KMS-11 (cell line): Measurements from ENCODE around the gene GPR142.

Experiments used
- H2AFZ ChIP-seq: fragments of 200-600 bp; sonication (generic); 2 replicates; pipeline ENCODE4 v1.6.1; 2016; ENCODE audit warnings: antibody characterized with exemption, mixed run types, low read depth
- H3K27ac ChIP-seq: fragments of 200-600 bp; sonication (generic); 2 replicates; pipeline ENCODE4 v1.6.1; 2016; ENCODE audit warnings: mild to moderate bottlenecking, mixed run types
- H3K27me3 ChIP-seq: fragments of 200-600 bp; sonication (generic); 2 replicates; pipeline ENCODE4 v1.6.1; 2017; ENCODE audit warnings: mild to moderate bottlenecking, low read depth, mixed run types, moderate library complexity; ENCODE audit not compliant: insufficient read depth
- H3K36me3 ChIP-seq: fragments of 200-600 bp; sonication (generic); 2 replicates; pipeline ENCODE4 v1.6.1; 2017; ENCODE audit warnings: mild to moderate bottlenecking, mixed run types; ENCODE audit not compliant: insufficient read depth
- H3K4me1 ChIP-seq: fragments of 200-600 bp; sonication (generic); 2 replicates; pipeline ENCODE4 v1.6.1; 2016; ENCODE audit warnings: mild to moderate bottlenecking, low read depth, mixed run types; ENCODE audit not compliant: poor library complexity, severe bottlenecking
- H3K4me2 ChIP-seq: fragments of 200-600 bp; sonication (generic); 2 replicates; pipeline ENCODE4 v1.7.0; 2016; ENCODE audit warnings: mild to moderate bottlenecking, mixed run types
- H3K4me3 ChIP-seq: fragments of 200-600 bp; sonication (generic); IDR thresholded peaks from 2 replicates; pipeline ENCODE4 v1.6.1; 2017; ENCODE audit warnings: low read depth, low read length, mixed read lengths; ENCODE audit not compliant: insufficient read depth
- H3K79me2 ChIP-seq: fragments of 200-600 bp; sonication (generic); 2 replicates; pipeline ENCODE4 v1.6.1; 2016; ENCODE audit warnings: low read depth, mixed run types; ENCODE audit not compliant: insufficient read depth
- H3K9ac ChIP-seq: fragments of 200-600 bp; sonication (generic); 2 replicates; pipeline ENCODE4 v1.6.1; 2016; ENCODE audit warnings: mild to moderate bottlenecking, mixed run types
- H4K20me1 ChIP-seq: fragments of 200-600 bp; sonication (generic); 2 replicates; pipeline ENCODE4 v1.6.1; 2016; ENCODE audit warnings: mild to moderate bottlenecking, mixed run types; ENCODE audit not compliant: insufficient read depth
- TF ChIP-seq, protein P1 (sequence below): fragments of 200-600 bp; sonication (generic); conservative IDR thresholded peaks from 2 replicates; pipeline ENCODE4 v1.6.1; 2017; ENCODE audit warnings: low read depth, mild to moderate bottlenecking, antibody characterized with exemption, low read length, moderate library complexity, mixed read lengths

GPR142 gene

DNA sequence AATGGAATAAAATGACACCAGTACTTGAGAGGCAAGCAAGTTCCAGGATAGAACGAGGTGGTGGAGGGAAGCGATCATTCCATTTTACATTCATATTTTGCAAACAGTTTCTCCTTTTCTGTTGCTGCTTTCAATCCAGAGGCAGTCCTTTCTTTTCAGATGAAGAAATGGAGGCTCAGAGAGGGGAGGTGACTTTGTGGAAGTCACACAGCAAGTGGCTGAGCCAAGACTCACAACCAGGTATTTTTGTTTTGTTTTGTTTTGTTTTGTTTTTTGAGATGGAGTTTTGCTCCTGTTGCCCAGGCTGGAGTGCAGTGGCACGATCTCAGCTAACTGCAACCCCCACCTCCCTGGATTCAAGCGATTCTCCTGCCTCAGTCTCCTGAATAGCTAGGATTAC lies 29.3 kb downstream of the GPR142 start:
- H2AFZ ChIP-seq, result no peak overlapping the region
- H3K4me2 ChIP-seq, result no peak overlapping the region
- H3K27ac ChIP-seq, result no peak overlapping the region
- no peaks in the 10 kb centered on the region for H3K4me1 ChIP-seq
- H3K9ac ChIP-seq, result no peak overlapping the region
- no peaks in the 10 kb centered on the region for H4K20me1 ChIP-seq
- no peaks in the 10 kb centered on the region for H3K36me3 ChIP-seq
- no peak overlapping the region for H3K4me3 ChIP-seq
- H3K27me3 ChIP-seq, result peaks cover 45% of the 10 kb centered on the region
- no peaks in the 10 kb centered on the region for H3K79me2 ChIP-seq
- TF ChIP-seq, protein P1, sequence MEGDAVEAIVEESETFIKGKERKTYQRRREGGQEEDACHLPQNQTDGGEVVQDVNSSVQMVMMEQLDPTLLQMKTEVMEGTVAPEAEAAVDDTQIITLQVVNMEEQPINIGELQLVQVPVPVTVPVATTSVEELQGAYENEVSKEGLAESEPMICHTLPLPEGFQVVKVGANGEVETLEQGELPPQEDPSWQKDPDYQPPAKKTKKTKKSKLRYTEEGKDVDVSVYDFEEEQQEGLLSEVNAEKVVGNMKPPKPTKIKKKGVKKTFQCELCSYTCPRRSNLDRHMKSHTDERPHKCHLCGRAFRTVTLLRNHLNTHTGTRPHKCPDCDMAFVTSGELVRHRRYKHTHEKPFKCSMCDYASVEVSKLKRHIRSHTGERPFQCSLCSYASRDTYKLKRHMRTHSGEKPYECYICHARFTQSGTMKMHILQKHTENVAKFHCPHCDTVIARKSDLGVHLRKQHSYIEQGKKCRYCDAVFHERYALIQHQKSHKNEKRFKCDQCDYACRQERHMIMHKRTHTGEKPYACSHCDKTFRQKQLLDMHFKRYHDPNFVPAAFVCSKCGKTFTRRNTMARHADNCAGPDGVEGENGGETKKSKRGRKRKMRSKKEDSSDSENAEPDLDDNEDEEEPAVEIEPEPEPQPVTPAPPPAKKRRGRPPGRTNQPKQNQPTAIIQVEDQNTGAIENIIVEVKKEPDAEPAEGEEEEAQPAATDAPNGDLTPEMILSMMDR, result no peak

DNA sequence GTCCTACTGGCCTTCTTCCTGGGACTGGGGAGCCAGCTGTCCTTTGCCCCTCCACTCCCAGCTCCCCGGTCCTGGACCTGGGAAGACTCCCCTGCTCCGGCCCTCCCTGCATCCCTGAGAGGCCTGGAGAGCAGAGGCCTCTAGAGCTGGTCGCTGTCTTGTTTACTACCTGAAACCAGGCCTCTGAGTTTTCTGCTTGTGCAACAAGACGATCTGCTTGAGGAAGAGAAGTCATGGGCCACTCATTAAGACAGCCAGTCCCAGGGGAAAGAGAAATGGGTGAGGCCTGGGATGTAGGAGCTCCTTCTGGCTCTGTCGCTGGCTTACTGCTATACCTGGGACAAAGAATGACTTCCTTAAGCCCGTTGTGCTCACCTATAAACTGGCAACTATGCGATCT lies 34.7 kb downstream of the GPR142 start:
- Histone ChIP-seq H3K9ac (no peak overlapping the region), H3K27me3 (peaks cover 60% of the 10 kb centered on the region), H3K79me2 (no peaks in the 10 kb centered on the region), H4K20me1 (no peaks in the 10 kb centered on the region), H3K36me3 (no peaks in the 10 kb centered on the region), H3K4me2 (no peak overlapping the region), H3K27ac (no peak overlapping the region), H2AFZ (no peak overlapping the region), H3K4me3 (no peak overlapping the region), H3K4me1 (no peaks in the 10 kb centered on the region)
- TF ChIP-seq, protein P1, result no peak

DNA sequence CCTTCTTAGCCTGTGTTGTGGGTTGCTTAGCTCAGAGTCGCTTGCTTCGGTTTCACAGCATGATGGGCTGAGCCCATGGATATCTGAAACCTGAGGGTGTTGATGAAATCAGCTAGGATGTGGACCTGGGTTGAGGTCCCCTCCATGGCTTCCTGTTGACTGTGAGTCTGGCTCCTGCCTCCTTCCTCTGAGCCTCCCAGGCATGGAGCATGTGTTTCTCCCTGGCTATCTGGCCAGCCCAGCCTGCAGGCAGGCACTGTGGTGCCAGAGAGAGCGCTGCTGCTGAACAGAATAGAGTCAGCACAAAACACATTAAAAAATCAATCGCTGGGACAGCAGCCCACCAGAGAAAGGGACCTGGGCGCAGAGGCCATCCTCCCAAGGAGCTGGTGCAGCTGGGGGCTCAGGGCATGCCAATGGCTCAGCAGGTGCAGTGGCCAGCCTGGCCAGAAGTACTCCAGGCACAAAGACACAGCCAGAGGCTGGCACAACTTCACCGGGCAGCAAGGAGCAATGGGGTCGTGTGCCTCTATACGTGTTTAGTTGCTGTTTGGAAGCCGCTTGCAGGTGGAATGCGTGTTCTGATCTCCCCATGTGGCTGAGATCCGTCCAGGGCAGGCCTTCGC lies 36.3 kb downstream of the GPR142 start:
- no peaks in the 10 kb centered on the region for H3K36me3 ChIP-seq
- H3K4me3 ChIP-seq, result no peak overlapping the region
- TF ChIP-seq, protein P1, result no peak
- H4K20me1 ChIP-seq, result no peaks in the 10 kb centered on the region
- H3K27ac ChIP-seq, result no peak overlapping the region
- H3K27me3 ChIP-seq, result peaks cover 75% of the 10 kb centered on the region
- H3K4me2 ChIP-seq, result no peak overlapping the region
- no peak overlapping the region for H3K9ac ChIP-seq
- H2AFZ ChIP-seq, result no peak overlapping the region
- H3K79me2 ChIP-seq, result no peaks in the 10 kb centered on the region
- no peaks in the 10 kb centered on the region for H3K4me1 ChIP-seq

DNA sequence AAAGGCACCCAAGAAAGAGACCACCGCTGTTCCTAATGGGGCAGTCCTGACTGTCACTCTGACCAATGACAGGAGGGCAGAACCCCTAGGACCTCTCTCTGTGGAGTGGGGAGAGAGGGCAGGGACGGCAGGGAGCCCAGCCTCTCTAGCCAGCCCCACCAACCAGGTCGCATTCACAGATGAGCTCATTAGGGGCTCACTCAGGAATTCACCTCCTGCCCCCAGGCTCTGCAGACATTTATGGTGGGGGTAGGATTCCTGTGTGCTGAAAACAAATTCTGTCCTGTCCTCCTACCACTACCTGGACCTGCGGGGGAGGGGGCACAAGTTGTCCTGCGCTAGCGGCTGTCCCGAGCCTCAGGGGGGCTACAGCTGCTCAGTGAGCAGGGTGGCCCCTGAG lies 36.9 kb downstream of the GPR142 start:
- TF ChIP-seq, protein P1, result no peak
- H3K79me2 ChIP-seq, result no peaks in the 10 kb centered on the region
- no peaks in the 10 kb centered on the region for H3K36me3 ChIP-seq
- H3K27ac ChIP-seq, result no peak overlapping the region
- H3K27me3 ChIP-seq, result peaks cover 74% of the 10 kb centered on the region
- H3K4me2 ChIP-seq, result no peak overlapping the region
- H4K20me1 ChIP-seq, result no peaks in the 10 kb centered on the region
- no peak overlapping the region for H3K9ac ChIP-seq
- no peak overlapping the region for H2AFZ ChIP-seq
- H3K4me1 ChIP-seq, result no peaks in the 10 kb centered on the region
- H3K4me3 ChIP-seq, result no peak overlapping the region
